Measurements from ENCODE around the gene LRP1B. TPM values are rescaled to one million over a fixed set of nuclear protein-coding genes. Genes with fewer than 3 reads are reported as not detected.

LRP1B gene
- total RNA-seq, 4 donors from 2014 or later = 0.42 to 0.71 (median 0.65) TPM

DNA sequence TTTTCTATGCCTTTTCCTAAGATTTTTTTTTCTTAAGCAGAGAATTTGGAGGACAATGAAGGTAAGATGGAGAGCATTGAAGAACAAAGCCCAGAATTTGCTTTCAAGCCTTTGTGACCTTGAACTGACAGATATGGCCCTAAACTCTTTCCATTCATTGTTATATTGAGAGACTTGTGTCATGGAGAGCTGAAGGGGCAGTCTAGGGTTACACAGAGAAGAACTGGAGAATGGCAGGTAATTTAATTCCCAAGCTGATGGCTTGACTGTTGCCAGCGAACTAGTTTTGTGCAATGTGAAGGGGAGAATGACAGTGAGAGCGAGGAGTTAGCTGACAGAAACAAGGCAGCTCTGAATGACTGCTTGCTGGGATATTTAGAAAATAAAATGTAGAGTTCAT, 1344.2 kb downstream of the LRP1B start:
- TF ChIP-seq POLR2AphosphoS5 (IDR thresholded peaks at IDR 0.05) (no peak), EP300 (IDR thresholded peaks at IDR 0.05) (no peak), POLR2A (IDR thresholded peaks at IDR 0.05; ENCODE audit: low read depth) (no peak)
- TF ChIP-seq, protein P1, sequence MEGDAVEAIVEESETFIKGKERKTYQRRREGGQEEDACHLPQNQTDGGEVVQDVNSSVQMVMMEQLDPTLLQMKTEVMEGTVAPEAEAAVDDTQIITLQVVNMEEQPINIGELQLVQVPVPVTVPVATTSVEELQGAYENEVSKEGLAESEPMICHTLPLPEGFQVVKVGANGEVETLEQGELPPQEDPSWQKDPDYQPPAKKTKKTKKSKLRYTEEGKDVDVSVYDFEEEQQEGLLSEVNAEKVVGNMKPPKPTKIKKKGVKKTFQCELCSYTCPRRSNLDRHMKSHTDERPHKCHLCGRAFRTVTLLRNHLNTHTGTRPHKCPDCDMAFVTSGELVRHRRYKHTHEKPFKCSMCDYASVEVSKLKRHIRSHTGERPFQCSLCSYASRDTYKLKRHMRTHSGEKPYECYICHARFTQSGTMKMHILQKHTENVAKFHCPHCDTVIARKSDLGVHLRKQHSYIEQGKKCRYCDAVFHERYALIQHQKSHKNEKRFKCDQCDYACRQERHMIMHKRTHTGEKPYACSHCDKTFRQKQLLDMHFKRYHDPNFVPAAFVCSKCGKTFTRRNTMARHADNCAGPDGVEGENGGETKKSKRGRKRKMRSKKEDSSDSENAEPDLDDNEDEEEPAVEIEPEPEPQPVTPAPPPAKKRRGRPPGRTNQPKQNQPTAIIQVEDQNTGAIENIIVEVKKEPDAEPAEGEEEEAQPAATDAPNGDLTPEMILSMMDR (IDR thresholded peaks at IDR 0.05) = no peak
- no peaks in the 10 kb centered on the region for H3K27me3 ChIP-seq
- H3K36me3 ChIP-seq = no peaks in the 10 kb centered on the region
- no peak overlapping the region for H3K27ac ChIP-seq (replicated peaks in 1 of 4)
- WGBS = 78% methylated on average over 2 of the region's 2 CpGs
- no peak for DNase-seq (ENCODE audit: extremely low spot score)
- H3K4me1 ChIP-seq = no peaks in the 10 kb centered on the region
- H3K9me3 ChIP-seq = no peaks in the 10 kb centered on the region
- H3K4me3 ChIP-seq = no peak overlapping the region
- intact Hi-C loops (cut with DNase I) = no loop called here

DNA sequence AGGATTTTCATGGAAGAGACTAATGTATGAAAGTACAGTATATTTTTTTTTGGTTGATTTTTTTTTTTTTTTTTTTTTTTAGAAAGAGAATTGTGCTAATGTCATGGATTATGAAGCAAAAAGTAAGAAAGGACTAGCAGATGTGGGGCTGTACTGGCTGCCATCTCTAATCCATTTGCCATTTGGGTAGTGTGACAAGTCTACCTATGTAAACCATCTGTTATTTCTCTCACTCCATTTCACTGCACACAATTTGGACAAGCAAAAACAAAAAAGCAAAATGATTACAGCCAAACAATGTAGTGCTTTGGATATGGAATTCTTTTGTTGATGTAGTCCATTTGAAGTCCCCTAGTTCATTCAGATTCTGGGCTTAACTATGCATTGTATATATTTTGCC, 1355.4 kb downstream of the LRP1B start:
- TF ChIP-seq, protein P1 (IDR thresholded peaks at IDR 0.05) = no peak
- no peak for TF ChIP-seq POLR2A (IDR thresholded peaks at IDR 0.05; ENCODE audit: low read depth)
- TF ChIP-seq POLR2AphosphoS5 (IDR thresholded peaks at IDR 0.05) = no peak
- TF ChIP-seq EP300 (IDR thresholded peaks at IDR 0.05) = no peak
- Histone ChIP-seq H3K27ac (replicated peaks in 1 of 4) (no peak overlapping the region), H3K27me3 (no peaks in the 10 kb centered on the region), H3K9me3 (no peaks in the 10 kb centered on the region), H3K36me3 (no peaks in the 10 kb centered on the region), H3K4me3 (no peak overlapping the region), H3K4me1 (no peaks in the 10 kb centered on the region)
- intact Hi-C loops (cut with DNase I) = no loop called here
- no peak for DNase-seq (ENCODE audit: extremely low spot score)

DNA sequence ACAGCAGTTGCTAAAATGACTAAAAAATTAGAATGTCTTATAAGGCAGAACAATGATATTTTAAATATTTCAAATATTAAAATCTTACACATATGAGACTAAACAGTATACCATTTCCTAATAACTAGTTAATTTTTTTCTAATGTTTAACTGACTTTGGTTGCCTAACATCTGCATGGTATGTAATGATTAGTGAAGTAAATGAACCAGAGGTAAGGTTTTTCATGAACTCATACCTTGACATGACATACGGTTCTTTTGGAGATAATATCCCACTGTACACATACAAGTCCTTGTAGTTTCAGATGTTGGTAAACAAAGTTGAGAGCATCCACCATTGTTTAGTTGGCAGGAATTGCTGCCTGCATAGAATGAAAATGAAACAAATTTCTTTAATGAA, 1360.2 kb downstream of the LRP1B start:
- H3K27ac ChIP-seq (replicated peaks in 1 of 4) = no peak overlapping the region
- H3K4me3 ChIP-seq = no peak overlapping the region
- no peaks in the 10 kb centered on the region for H3K36me3 ChIP-seq
- 93% methylated on average over 1 of the region's 1 CpG for WGBS
- no peak for DNase-seq (ENCODE audit: extremely low spot score)
- no peak for TF ChIP-seq EP300 (IDR thresholded peaks at IDR 0.05)
- TF ChIP-seq POLR2AphosphoS5 (IDR thresholded peaks at IDR 0.05) = no peak
- TF ChIP-seq, protein P1 (IDR thresholded peaks at IDR 0.05) = no peak
- no peak for TF ChIP-seq POLR2A (IDR thresholded peaks at IDR 0.05; ENCODE audit: low read depth)
- H3K9me3 ChIP-seq = no peaks in the 10 kb centered on the region
- H3K4me1 ChIP-seq = no peaks in the 10 kb centered on the region
- no peaks in the 10 kb centered on the region for H3K27me3 ChIP-seq
- intact Hi-C loops (cut with DNase I) = no loop called here

DNA sequence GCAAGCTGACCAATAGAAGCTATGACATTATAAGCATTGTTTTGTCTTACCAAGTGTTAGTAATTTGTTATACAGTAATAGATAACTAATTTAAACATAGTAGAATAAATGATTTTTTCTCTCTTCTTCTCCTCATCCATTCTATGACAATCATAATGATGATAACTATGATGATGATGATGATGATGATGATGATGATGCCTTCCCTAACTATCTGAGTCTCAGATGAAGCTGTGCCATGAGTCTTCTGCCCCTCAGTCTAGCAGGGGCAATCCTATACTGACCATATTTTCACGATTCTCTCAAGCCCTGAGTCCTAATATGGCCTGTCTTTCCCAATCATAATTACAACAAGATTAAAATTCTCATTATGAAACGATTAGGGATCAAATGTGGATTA, 1369.0 kb downstream of the LRP1B start:
- no peak for DNase-seq (ENCODE audit: extremely low spot score)
- no peak overlapping the region for H3K27ac ChIP-seq (replicated peaks in 1 of 4)
- no peaks in the 10 kb centered on the region for H3K27me3 ChIP-seq
- intact Hi-C loops (cut with DNase I) = no loop called here
- no peaks in the 10 kb centered on the region for H3K9me3 ChIP-seq
- no peak overlapping the region for H3K4me3 ChIP-seq
- no peaks in the 10 kb centered on the region for H3K36me3 ChIP-seq
- 71% methylated on average over 2 of the region's 2 CpGs for WGBS
- H3K4me1 ChIP-seq = no peaks in the 10 kb centered on the region
- TF ChIP-seq POLR2A (IDR thresholded peaks at IDR 0.05; ENCODE audit: low read depth) = no peak
- no peak for TF ChIP-seq EP300 (IDR thresholded peaks at IDR 0.05)
- TF ChIP-seq POLR2AphosphoS5 (IDR thresholded peaks at IDR 0.05) = no peak
- TF ChIP-seq, protein P1 (IDR thresholded peaks at IDR 0.05) = no peak

DNA sequence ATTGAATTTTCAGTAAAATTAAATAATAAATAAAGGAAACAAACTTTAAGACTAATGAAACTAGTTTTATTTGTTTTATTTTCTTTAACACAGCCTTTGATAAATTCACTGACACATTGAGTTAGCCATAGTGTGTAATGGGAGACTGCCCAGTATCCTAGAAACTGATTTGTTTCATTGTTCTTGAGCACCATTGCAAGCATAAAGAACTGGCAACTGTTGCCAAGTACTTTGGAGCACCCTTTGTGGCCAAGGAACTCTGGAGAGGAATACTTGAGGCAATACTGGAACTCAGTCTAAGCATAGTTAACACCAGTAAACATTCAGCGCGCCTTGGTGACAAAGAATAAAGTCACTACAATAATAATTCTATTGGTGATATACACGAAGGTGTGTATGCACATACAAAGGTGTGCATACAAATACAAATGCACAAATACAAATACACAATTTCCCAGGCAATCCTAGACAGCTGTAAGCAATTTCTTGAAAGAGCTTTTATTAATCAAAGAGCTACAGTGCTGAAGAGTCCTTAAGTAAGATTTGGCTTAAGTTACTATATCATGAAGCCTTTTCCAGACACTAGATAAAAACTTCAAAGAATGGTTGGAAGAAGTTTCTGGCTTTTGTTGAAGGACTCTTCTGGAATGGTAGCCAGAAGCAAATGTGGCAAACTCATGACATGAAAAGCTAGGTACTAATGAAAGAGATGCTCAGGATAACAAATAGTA, 1371.2 kb downstream of the LRP1B start:
- Histone ChIP-seq H3K4me3 (no peak overlapping the region), H3K27ac (replicated peaks in 1 of 4) (no peak overlapping the region), H3K36me3 (no peaks in the 10 kb centered on the region), H3K4me1 (no peaks in the 10 kb centered on the region), H3K27me3 (no peaks in the 10 kb centered on the region), H3K9me3 (no peaks in the 10 kb centered on the region)
- 79% methylated on average over 3 of the region's 3 CpGs for WGBS
- no peak for DNase-seq (ENCODE audit: extremely low spot score)
- intact Hi-C loops (cut with DNase I) = no loop called here
- TF ChIP-seq POLR2AphosphoS5 (IDR thresholded peaks at IDR 0.05) = no peak
- no peak for TF ChIP-seq POLR2A (IDR thresholded peaks at IDR 0.05; ENCODE audit: low read depth)
- no peak for TF ChIP-seq EP300 (IDR thresholded peaks at IDR 0.05)
- TF ChIP-seq, protein P1 (IDR thresholded peaks at IDR 0.05) = no peak

Data from esophagus muscularis mucosa (tissue), 4 donors.